ENCODE results near the gene UNC45B. TPM values are rescaled to one million over a fixed set of nuclear protein-coding genes. Genes with fewer than 3 reads are reported as not detected.
"Not testable (repeated sequence)": the region's sequence is repeated elsewhere in the genome, so short reads cannot be mapped to it uniquely, and the experiment has no call there.

Gene UNC45B
- total RNA-seq, 4 donors from 2014 or later = 0.05 to 0.31 (median 0.13) TPM; not detected in 1

DNA sequence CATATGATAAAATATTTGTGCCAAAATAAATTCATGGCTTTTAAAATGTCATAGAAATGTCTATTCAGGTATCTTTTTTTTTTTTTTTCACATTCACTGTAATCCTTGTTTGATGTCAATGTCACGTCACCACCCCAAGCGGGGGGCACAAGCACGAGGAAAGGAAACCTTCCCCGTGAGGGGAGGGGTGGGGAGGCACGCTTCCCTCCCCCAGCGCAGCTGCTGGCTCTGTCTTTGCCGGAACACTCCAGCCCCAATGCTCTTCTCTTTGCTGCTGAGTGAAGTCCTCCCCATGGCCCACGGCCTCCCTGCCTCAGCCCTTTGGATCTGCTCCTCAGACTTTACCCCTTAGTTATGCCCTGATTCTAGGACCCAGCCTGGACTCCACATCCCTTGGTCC lies 45.1 kb downstream of the UNC45B start:
- Histone ChIP-seq H3K9me3 (no peaks in the 10 kb centered on the region), H3K4me1 (no peaks in the 10 kb centered on the region), H3K27me3 (peaks cover 7% of the 10 kb centered on the region), H3K27ac (no peak overlapping the region), H3K4me3 (no peak overlapping the region), H3K36me3 (no peaks in the 10 kb centered on the region)
- 74 to 75% methylated on average over 6 to 7 of the region's 8 CpGs for WGBS, 2 donors (ENCODE audit: low coverage in 1 of 2)
- no peak for TF ChIP-seq POLR2A (IDR thresholded peaks at IDR 0.05)
- TF ChIP-seq, protein P1, sequence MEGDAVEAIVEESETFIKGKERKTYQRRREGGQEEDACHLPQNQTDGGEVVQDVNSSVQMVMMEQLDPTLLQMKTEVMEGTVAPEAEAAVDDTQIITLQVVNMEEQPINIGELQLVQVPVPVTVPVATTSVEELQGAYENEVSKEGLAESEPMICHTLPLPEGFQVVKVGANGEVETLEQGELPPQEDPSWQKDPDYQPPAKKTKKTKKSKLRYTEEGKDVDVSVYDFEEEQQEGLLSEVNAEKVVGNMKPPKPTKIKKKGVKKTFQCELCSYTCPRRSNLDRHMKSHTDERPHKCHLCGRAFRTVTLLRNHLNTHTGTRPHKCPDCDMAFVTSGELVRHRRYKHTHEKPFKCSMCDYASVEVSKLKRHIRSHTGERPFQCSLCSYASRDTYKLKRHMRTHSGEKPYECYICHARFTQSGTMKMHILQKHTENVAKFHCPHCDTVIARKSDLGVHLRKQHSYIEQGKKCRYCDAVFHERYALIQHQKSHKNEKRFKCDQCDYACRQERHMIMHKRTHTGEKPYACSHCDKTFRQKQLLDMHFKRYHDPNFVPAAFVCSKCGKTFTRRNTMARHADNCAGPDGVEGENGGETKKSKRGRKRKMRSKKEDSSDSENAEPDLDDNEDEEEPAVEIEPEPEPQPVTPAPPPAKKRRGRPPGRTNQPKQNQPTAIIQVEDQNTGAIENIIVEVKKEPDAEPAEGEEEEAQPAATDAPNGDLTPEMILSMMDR (IDR thresholded peaks at IDR 0.05) = no peak
- no peak for ATAC-seq

DNA sequence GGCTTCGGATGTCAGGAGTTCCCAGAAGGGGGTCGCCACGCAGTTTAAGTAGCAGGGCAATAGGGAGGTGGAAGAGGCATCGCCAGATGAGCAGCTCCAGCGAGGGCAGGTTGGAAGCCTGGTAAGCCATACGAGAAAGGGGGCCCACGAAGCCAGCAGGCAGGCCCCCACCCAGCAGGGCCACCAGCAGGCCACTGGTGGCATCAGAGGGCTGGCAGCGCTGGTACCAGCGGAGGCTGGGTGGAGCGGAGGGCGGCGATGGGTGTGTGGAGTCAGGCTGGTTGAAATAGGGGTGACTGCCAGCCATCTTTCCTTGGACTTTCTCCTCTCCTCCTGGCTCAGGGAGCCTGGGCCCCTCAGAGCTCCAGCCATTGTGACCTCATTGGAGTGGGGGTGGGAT lies 46.4 kb downstream of the UNC45B start, which contains the start of gene SLC35G3:
Gene SLC35G3, minus strand, starts transcription at position 393 of the 400 bp plus-strand sequence. Its CDS starts 86 bp downstream, at position 307.
- not testable (repeated sequence) for H3K27me3 ChIP-seq, H3K27ac ChIP-seq, H3K9me3 ChIP-seq, H3K4me1 ChIP-seq, ATAC-seq, H3K4me3 ChIP-seq, H3K36me3 ChIP-seq
- 94% methylated on average over 8 of the region's 12 CpGs; no CpG with 5 or more reads in 1 of the 2 donors for WGBS, 2 donors (ENCODE audit: low coverage in 1 of 2)

DNA sequence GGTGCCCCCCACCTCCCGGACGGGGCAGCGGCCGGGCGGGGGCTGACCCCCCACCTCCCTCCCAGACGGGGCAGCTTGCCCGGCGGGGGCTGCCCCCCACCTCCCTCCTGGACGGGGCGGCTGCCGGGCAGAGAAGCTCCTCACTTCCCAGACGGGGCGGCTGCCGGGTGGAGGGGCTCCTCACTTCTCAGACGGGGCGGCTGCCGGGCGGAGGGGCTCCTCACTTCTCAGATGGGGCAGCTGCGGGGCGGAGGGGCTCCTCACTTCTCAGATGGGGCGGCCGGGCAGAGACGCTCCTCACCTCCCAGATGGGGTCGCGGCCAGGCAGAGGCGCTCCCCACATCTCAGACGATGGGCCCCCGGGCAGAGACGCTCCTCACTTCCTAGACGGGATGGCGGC lies 47.4 kb downstream of the UNC45B start:
- H3K36me3 ChIP-seq = not testable (repeated sequence)

DNA sequence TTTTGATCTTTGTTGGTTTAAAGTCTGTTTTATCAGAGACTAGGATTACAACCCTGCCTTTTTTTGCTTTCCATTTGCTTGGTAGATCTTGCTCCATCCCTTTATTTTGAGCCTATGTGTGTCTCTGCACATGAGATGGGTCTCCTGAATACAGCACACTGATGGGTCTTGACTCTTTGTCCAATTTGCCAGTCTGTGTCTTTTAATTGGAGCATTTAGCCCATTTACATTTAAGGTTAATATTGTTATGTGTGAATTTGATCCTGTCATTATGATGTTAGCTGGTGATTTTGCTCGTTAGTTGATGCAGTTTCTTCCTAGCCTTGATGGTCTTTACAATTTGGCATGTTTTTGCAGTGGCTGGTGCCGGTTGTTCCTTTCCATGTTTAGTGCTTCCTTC lies 55.0 kb downstream of the UNC45B start:
- Histone ChIP-seq H3K27me3 (peaks cover 16% of the 10 kb centered on the region), H3K9me3 (peaks cover 0 to 12% (median 0%) of the 10 kb centered on the region in 3 donors)
- not testable (repeated sequence) for H3K4me1 ChIP-seq, H3K36me3 ChIP-seq, ATAC-seq, H3K27ac ChIP-seq, H3K4me3 ChIP-seq
- WGBS, 2 donors (ENCODE audit: low coverage in 1 of 2) = 64% methylated on average over 2 of the region's 2 CpGs; no CpG with 5 or more reads in 1 of the 2 donors

More for the DNA sequence above, 47.4 kb downstream of the UNC45B start:
- H3K27ac ChIP-seq, H3K27me3 ChIP-seq, H3K4me3 ChIP-seq, H3K4me1 ChIP-seq, ATAC-seq: not testable (repeated sequence)
- H3K9me3 ChIP-seq = peaks cover 0 to 12% (median 0%) of the 10 kb centered on the region in 3 donors
- no CpG with 5 or more reads among the region's 31 CpGs for WGBS, 2 donors (ENCODE audit: low coverage in 1 of 2)

DNA sequence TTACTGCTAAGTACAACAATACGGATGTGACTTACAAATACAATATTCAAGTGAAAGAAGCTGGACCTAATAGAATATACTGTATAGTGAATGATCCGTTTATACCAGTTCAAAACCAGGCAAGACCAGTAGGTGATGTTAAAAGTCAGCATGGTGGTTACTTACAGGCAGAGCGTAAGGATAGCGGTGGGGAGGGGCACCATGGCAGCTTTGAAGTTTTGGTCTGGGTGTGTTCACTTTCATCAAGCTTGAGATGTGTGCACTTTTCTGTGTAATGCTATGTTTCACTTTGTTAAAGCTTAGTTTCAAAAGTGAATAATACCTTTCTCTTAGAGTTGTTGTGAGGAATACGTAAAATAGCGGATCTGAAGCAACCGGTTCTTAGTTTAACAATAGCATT lies 63.1 kb downstream of the UNC45B start:
- no peaks in the 10 kb centered on the region for H3K36me3 ChIP-seq
- TF ChIP-seq EP300 (IDR thresholded peaks at IDR 0.05) (no peak), POLR2A (IDR thresholded peaks at IDR 0.05) (no peak), POLR2AphosphoS5 (IDR thresholded peaks at IDR 0.05) (no peak)
- TF ChIP-seq, protein P1 (IDR thresholded peaks at IDR 0.05) = no peak
- WGBS, 2 donors (ENCODE audit: low coverage in 1 of 2) = 87% methylated on average over 7 of the region's 7 CpGs
- no peaks in the 10 kb centered on the region for H3K9me3 ChIP-seq
- H3K27ac ChIP-seq = no peak overlapping the region
- no peaks in the 10 kb centered on the region for H3K4me1 ChIP-seq
- no peak for ATAC-seq
- peaks cover 42% of the 10 kb centered on the region for H3K27me3 ChIP-seq
- no peak overlapping the region for H3K4me3 ChIP-seq

DNA sequence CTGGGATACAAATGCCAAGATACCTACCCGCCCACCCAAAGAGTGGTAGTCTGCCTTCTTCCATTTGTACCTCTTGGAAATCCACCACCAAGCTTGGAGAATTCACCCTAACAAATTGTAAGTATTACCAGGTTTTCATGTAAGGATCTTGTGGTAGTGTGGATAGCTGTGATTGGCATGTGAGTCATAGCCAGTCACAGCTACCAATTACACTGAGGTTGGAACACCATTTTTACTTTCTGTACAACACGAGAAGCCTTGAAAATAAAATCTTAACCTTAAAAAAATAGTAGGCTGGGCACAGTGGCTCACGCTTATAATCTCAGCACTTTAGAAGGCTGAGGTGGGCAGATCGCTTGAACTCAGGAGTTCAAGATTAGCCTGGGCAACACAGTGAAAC lies 65.1 kb downstream of the UNC45B start:
- TF ChIP-seq, protein P1 (IDR thresholded peaks at IDR 0.05) = no peak
- TF ChIP-seq EP300 (IDR thresholded peaks at IDR 0.05) (no peak), POLR2AphosphoS5 (IDR thresholded peaks at IDR 0.05) (no peak), POLR2A (IDR thresholded peaks at IDR 0.05) (no peak)
- Histone ChIP-seq H3K4me1 (no peaks in the 10 kb centered on the region), H3K36me3 (no peaks in the 10 kb centered on the region), H3K9me3 (no peaks in the 10 kb centered on the region), H3K4me3 (no peak overlapping the region), H3K27ac (peak overlapping the region in 1 of 4 donors; percentile 7), H3K27me3 (peaks cover 37% of the 10 kb centered on the region)
- ATAC-seq = no peak
- WGBS, 2 donors (ENCODE audit: low coverage in 1 of 2) = 68 to 94% methylated on average over 3 of the region's 4 CpGs

Measured in gastroesophageal sphincter (tissue), 4 donors.